ENCODE measurements around the gene ASTL.

DNA sequence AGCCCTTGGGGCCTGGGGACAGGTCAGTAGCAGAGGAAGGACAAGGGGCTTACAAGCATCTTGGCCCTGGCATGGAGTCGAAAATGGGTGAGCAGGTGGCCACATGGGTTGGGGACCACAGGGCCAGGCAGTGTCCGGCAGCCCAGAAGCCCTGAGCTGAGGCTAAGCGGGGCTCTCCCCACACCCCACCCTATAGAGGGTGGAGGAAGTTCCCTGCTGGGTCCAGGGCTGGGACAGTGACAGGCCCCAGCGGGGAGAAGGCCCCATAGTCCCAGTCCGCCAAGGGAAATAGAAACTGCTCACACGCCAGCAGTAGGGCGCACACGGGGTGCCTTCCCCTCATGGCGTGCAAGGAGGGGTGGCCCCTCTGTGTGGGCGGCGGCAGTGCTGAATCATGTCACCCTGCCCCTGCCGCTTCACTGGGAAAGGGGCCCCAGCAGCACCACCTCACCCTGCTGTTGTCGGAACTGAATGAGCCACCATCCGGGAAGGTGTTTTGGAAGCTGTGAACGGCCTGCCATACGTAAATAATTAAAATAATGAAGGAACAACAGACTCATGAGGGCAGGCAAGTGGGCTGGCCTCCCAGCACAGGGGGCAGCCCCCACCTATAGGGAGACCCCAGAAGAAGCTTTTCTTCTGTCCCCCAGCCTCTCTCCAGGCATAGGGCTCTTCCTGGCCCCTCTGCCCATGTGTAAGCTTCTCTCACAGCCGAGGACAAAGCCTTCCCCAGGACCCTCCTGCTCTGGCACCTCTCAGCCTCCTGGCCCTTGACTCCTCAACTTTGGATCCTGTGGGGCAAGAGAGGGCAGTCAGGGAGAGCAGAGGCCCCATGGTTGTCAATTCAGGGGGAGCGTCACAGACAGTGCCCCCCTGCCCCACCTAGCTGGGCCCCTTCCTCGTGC lies 19.6 kb upstream of the ASTL start:
- no peak for TF ChIP-seq CTCF (IDR thresholded peaks at IDR 0.05)
- TF ChIP-seq ZFX (IDR thresholded peaks at IDR 0.05; ENCODE audit: borderline replicate concordance): no peak
